Adrenal gland (tissue), 12 donors: Measurements from ENCODE around the gene ADGRG7. TPM values are rescaled to one million over a fixed set of nuclear protein-coding genes. Genes with fewer than 3 reads are reported as not detected.
"Not testable (repeated sequence)": the region's sequence is repeated elsewhere in the genome, so short reads cannot be mapped to it uniquely, and the experiment has no call there.

Experiments
- DNase-seq, 7 donors: peaks; one replicate each; pipeline ENCODE4 v3.0.0-alpha.2; 2019 to 2020
- H3K27ac ChIP-seq, 5 donors: fragments of 200-600 bp; sonication (generic) in 4 of 5; 1 replicate in 3 of 5; 2 replicates in 2 of 5; pipeline versions ENCODE4 v1.5.1 to v1.8.0; 2016 to 2020; ENCODE audit warnings: mild to moderate bottlenecking in 1 of 5
- H3K27me3 ChIP-seq: fragments of 200-600 bp; 2 replicates; pipeline ENCODE4 v1.8.0; 2021
- H3K36me3 ChIP-seq, 2 donors: fragments of 200-600 bp; replicated peaks in 1 of 2; 1 replicate in 1 of 2; 2 replicates in 1 of 2; pipeline versions ENCODE4 v1.5.1 to v1.8.0; 2018 to 2022
- H3K4me1 ChIP-seq, 2 donors: fragments of 200-600 bp; replicated peaks in 1 of 2; 1 replicate in 1 of 2; 2 replicates in 1 of 2; pipeline versions ENCODE4 v1.5.1 to v1.8.0; 2018 to 2021
- H3K4me3 ChIP-seq, 4 donors: fragments of 200-600 bp; sonication (generic) in 3 of 4; one replicate each; pipeline ENCODE4 v1.5.1; 2016 to 2018
- H3K9me3 ChIP-seq, 3 donors: fragments of 200-600 bp; sonication (generic) in 1 of 3; replicated peaks in 1 of 3; 1 replicate in 2 of 3; 2 replicates in 1 of 3; pipeline versions ENCODE4 v1.5.1 to v1.8.0; 2016 to 2021
- POLR2A ChIP-seq, 2 donors: fragments of 450-650 bp; IDR thresholded peaks; one replicate each; pipeline ENCODE4 v1.6.1; 2017; ENCODE audit warnings: antibody characterized with exemption in 2 of 2, mild to moderate bottlenecking in 2 of 2, moderate library complexity in 1 of 2
- WGBS, 4 donors: extraction: QIAGEN DNeasy Blood & Tissue Kit in 2 of 4; methylation state at CpG; one replicate each; pipeline versions ENCODE4 v1.1.5 to v1.1.7; 2013 to 2017; 5-methylcytosine and 5-hydroxymethylcytosine counted together
- intact Hi-C, 2 donors: fragments of 100-400 bp; cut with DNase I; formaldehyde crosslinking; loops; one replicate each; pipeline versions ENCODE4 v1.14.1 to v1.15.0; 2022 to 2023
- polyA plus RNA-seq, 3 donors: library from polyadenylated mRNA; stranded (reverse); fragments of 200-250 nt in 2 of 3; fragments of 350-450 nt in 1 of 3; fragmentation: Illumina TruSeq in 1 of 3; extraction: RNeasy Lipid Tissue Mini Kit (QIAGEN cat#74804) in 1 of 3; gene quantifications; one replicate each; pipeline ENCODE4 v1.2.3, GENCODE V29; 2013 to 2014
- total RNA-seq, 9 donors: library from RNA; depleted of rRNA in 4 of 9; stranded (reverse); fragments of >200 nt in 4 of 9; fragments of 120-200 nt in 1 of 9; fragmentation: NEBNext Ultra II Directional in 1 of 9; extraction: Animal tissue kit (Norgen Biotek cat#: 25700) in 1 of 9; gene quantifications; one replicate each; pipeline versions ENCODE4 v1.1.0 to v1.2.4, GENCODE V29; 2013 to 2023
- TF ChIP-seq, protein P1 (sequence below), 6 experiments: fragments of 450-650 bp in 4 of 6; fragments of 200-600 bp in 2 of 6; sonication (generic) in 1 of 6; IDR thresholded peaks; 1 replicate in 5 of 6; 2 replicates in 1 of 6; pipeline versions ENCODE4 v1.5.1 to v1.8.0; 2016 to 2021; ENCODE audit warnings: antibody characterized with exemption in 6 of 6, mild to moderate bottlenecking in 2 of 6, moderate library complexity in 1 of 6
- donor health status: healthy with polysubstance abuse.
- donor health status: Bipolar disorder and iron deficiency.
- donor health status: DM: yes; HTN: yes; CAD: no.
- donor health status: DM: no; HTN: no; CAD: no.
- donor health status: DM: no; HTN: no; CAD: no.
- donor health status: DM: yes; HTN: yes; CAD: no.

ADGRG7 gene
- total and polyA plus RNA-seq, 12 donors, result not detected

DNA sequence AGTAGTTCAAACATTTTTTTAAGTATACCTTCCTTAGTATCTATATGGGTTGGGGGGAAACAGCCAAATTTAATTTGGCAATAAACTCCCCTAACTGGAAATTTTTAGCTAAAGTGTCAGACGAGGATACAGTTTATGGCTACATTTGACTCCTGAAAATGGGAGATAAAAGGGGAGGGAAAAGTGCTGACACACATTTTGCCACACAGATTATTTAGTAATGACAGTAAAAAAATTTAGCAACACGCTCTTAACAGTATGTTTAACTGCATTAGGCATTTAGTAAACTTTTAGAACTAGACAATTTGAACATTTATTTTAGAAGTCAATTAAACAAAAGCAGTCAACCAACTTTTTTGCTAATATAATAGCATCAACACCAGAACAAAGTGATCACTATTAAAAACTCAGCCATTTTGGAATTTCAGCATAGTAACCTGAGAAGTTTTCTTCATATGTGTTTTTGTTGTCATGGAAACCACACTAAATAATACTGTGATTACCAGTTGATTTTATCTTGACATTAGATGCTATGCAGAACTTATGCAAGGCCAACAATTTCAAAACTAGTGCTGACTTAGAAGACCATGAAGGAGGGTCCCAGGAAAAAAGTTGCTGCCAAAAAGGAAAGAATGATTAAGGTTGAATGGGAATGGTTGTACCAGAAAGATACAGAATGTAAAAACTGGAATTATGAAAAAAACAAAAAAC lies 52.9 kb downstream of the ADGRG7 start:
- intact Hi-C loops, result no loop called here
- H3K9me3 ChIP-seq, result no peaks in the 10 kb centered on the region
- H3K4me3 ChIP-seq, result no peak overlapping the region
- no peak overlapping the region for H3K27ac ChIP-seq
- no peaks in the 10 kb centered on the region for H3K27me3 ChIP-seq
- H3K4me1 ChIP-seq, result no peaks in the 10 kb centered on the region
- 59 to 71% (median 63%) methylated on average over 2 of the region's 2 CpGs for WGBS, 4 donors
- no peaks in the 10 kb centered on the region for H3K36me3 ChIP-seq
- DNase-seq, result no peak
- TF ChIP-seq, protein P1, sequence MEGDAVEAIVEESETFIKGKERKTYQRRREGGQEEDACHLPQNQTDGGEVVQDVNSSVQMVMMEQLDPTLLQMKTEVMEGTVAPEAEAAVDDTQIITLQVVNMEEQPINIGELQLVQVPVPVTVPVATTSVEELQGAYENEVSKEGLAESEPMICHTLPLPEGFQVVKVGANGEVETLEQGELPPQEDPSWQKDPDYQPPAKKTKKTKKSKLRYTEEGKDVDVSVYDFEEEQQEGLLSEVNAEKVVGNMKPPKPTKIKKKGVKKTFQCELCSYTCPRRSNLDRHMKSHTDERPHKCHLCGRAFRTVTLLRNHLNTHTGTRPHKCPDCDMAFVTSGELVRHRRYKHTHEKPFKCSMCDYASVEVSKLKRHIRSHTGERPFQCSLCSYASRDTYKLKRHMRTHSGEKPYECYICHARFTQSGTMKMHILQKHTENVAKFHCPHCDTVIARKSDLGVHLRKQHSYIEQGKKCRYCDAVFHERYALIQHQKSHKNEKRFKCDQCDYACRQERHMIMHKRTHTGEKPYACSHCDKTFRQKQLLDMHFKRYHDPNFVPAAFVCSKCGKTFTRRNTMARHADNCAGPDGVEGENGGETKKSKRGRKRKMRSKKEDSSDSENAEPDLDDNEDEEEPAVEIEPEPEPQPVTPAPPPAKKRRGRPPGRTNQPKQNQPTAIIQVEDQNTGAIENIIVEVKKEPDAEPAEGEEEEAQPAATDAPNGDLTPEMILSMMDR (IDR thresholded peaks at IDR 0.05), result no peak
- TF ChIP-seq POLR2A (IDR thresholded peaks at IDR 0.05), result no peak

DNA sequence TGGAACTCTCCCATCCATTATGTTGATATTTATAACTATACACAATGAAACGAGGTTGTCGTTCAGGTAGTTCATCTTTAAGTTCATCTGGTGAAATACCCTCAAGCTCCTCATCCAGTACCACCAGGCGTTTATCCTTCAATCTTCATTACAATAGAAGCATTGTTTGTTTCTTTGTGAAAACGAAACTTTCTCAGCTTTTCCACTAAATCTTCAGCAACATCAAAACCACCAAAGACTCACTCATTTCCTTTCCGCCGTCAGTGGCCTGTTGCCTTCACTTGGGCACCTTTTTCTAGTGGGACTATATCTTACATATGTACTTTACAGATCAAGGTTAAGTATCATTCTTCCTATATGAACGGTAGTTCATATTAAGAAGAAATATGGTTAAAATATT lies 55.8 kb downstream of the ADGRG7 start:
- H3K4me1 ChIP-seq, result no peaks in the 10 kb centered on the region
- H3K36me3 ChIP-seq, result no peaks in the 10 kb centered on the region
- no peak overlapping the region for H3K27ac ChIP-seq
- no peaks in the 10 kb centered on the region for H3K27me3 ChIP-seq
- no peak for DNase-seq
- intact Hi-C loops, result no loop called here
- 45 to 56% (median 49%) methylated on average over 7 of the region's 7 CpGs for WGBS, 4 donors
- H3K9me3 ChIP-seq, result no peaks in the 10 kb centered on the region
- no peak overlapping the region for H3K4me3 ChIP-seq
- TF ChIP-seq, protein P1 (IDR thresholded peaks at IDR 0.05), result no peak

DNA sequence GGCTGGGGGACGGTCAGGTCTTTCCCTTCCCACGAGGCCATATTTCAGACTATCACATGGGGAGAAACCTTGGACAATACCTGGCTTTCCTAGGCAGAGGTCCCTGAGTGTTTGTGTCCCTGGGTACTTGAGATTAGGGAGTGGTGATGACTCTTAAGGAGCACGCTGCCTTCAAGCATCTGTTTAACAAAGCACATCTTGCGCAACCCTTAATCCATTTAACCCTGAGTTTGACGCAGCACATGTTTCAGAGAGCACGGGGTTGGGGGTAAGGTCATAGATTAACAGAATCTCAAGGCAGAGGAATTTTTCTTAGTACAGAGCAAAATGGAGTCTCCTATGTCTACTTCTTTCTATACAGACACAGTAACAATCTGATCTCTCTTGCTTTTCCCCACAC lies 57.3 kb downstream of the ADGRG7 start:
- H3K27ac ChIP-seq, H3K4me1 ChIP-seq, H3K9me3 ChIP-seq, H3K27me3 ChIP-seq, DNase-seq, intact Hi-C loops, H3K36me3 ChIP-seq, H3K4me3 ChIP-seq: not testable (repeated sequence)
- whole genome bisulfite sequencing, 4 donors, result 46 to 67% (median 47%) methylated on average over 3 to 5 of the region's 6 CpGs

DNA sequence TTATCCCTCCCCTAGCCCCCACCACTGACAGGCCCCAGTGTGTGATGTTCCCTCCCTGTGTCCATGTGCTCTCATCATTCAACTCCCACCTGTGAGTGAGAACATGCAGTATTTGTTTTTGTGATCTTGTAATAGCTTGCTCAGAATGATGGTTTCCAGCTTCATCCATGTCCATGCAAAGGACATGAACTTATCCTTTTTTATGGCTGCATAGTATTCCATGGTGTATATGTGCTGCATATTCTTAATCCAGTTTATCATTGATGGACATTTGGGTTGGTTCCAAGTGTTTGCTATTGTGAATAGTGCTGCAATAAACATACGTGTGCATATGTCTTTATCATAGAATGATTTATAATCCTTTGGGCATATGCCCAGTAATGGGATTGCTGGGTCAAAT lies 57.9 kb downstream of the ADGRG7 start:
- H3K9me3 ChIP-seq, H3K27ac ChIP-seq, DNase-seq, H3K27me3 ChIP-seq, H3K4me1 ChIP-seq, intact Hi-C loops, H3K4me3 ChIP-seq, H3K36me3 ChIP-seq: not testable (repeated sequence)
- WGBS, 4 donors, result 47 to 67% (median 54%) methylated on average over 1 of the region's 1 CpG

DNA sequence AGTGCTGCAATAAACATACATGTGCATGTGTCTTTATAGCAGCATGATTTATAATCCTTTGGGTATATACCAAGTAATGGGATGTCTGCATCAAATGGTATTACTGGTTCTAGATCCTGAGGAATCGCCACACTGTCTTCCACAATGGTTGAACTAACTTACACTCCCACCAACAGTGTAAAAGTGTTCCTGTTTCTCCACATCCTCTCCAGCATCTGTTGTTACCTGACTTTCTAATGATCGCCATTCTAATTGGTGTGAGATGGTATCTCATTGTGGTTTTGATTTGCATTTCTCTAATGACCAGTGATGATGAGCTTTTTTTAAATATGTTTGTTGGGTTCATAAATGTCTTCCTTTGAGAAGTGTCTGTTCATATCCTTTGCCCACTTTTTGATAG lies 61.6 kb downstream of the ADGRG7 start:
- H3K27ac ChIP-seq, H3K9me3 ChIP-seq, H3K4me3 ChIP-seq, intact Hi-C loops, H3K27me3 ChIP-seq, DNase-seq, H3K36me3 ChIP-seq, H3K4me1 ChIP-seq: not testable (repeated sequence)
- 85 to 95% (median 87%) methylated on average over 2 of the region's 2 CpGs for WGBS, 4 donors

DNA sequence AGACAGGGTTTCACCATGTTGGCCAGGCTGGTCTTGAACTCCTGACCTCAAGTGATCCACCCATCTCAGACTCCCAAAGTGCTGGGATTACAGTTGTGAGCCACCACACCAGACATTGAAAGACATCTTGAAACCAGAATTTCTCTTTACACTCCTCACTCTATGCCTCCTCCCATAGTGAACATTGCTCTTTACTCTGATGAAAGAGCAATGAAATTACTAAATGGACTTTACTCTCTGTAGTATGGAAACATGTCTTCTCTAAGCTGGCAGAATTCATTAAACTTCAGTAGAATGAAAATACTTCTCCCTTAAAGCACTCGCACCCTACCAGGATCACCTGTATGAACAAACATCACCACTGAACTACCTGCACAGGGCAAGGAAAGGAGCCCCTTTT lies 72.1 kb downstream of the ADGRG7 start:
- Histone ChIP-seq H3K9me3 (no peaks in the 10 kb centered on the region), H3K27me3 (no peaks in the 10 kb centered on the region), H3K27ac (no peak overlapping the region), H3K4me3 (no peak overlapping the region), H3K4me1 (no peaks in the 10 kb centered on the region), H3K36me3 (no peaks in the 10 kb centered on the region)
- TF ChIP-seq, protein P1 (IDR thresholded peaks at IDR 0.05), result no peak
- no peak for TF ChIP-seq POLR2A (IDR thresholded peaks at IDR 0.05)
- 86 to 97% (median 91%) methylated on average over 1 of the region's 1 CpG for WGBS, 4 donors
- DNase-seq, result no peak
- intact Hi-C loops, result no loop called here
